ENCODE results near the gene P2RX2. TPM values are rescaled to one million over a fixed set of nuclear protein-coding genes. Genes with fewer than 3 reads are reported as not detected.

Gene P2RX2
- total RNA-seq, 1 experiment from 2014 or later = not detected

- Histone ChIP-seq H3K9me3 (ENCODE audit: control insufficient read depth in 1 of 2, insufficient read depth in 1 of 2, low read depth in 1 of 2, low read length in 2 of 2) (no peaks in the 10 kb centered on the region), H2AFZ (ENCODE audit: low read depth, low read length, poor library complexity, severe bottlenecking) (no peak overlapping the region), H4K20me1 (ENCODE audit: insufficient read depth) (no peaks in the 10 kb centered on the region), H3K4me3 (replicated peaks in 1 of 2; ENCODE audit: low read depth in 1 of 2, low read length in 2 of 2) (no peak overlapping the region), H3K9ac (ENCODE audit: low read length) (no peak overlapping the region), H3K27me3 (ENCODE audit: insufficient read depth, low read length) (no peaks in the 10 kb centered on the region), H3K79me2 (ENCODE audit: insufficient read depth, low read length) (no peaks in the 10 kb centered on the region), H3K4me2 (ENCODE audit: low read length) (no peak overlapping the region), H3K4me1 (ENCODE audit: control insufficient read depth in 1 of 2, insufficient read depth in 2 of 2, low read length in 2 of 2) (peaks cover 8 to 28% of the 10 kb centered on the region in 2 experiments), H3K36me3 (ENCODE audit: control insufficient read depth in 1 of 2, insufficient read depth in 2 of 2, low read length in 2 of 2) (no peaks in the 10 kb centered on the region), H3K27ac (ENCODE audit: low read depth, low read length) (no peak overlapping the region), H3K9me2 (ENCODE audit: insufficient read depth) (no peaks in the 10 kb centered on the region)
- ATAC-seq (no peak), DNase-seq (ENCODE audit: low read depth, low spot score) (no peak)
- intact Hi-C loops (cut with micrococcal nuclease) = no loop called here
- TF ChIP-seq CEBPB (IDR thresholded peaks at IDR 0.05; ENCODE audit: low read depth) (no peak), SP1 (IDR thresholded peaks at IDR 0.05; ENCODE audit: low read depth) (no peak)
- no TSS peak for BruUV-seq (replicated peaks)
- ChIA-PET RAD21 (ENCODE audit: low non-redundant PET in 1 of 2, low total read pairs in 2 of 2, uncharacterized antibody in 2 of 2, unreplicated experiment in 2 of 2) (no interaction called here), CTCF (no interaction called here), POLR2A (no interaction called here)
Observed at GRCh38 chr12:132595183-132595582, 23.4 kb upstream of the P2RX2 start.

GRCh38 chr12:132596016-132596415 is 22.6 kb upstream of the P2RX2 start:
- Histone ChIP-seq H3K9me3 (ENCODE audit: control insufficient read depth in 1 of 2, insufficient read depth in 1 of 2, low read depth in 1 of 2, low read length in 2 of 2) (no peaks in the 10 kb centered on the region), H3K4me3 (replicated peaks in 1 of 2; ENCODE audit: low read depth in 1 of 2, low read length in 2 of 2) (no peak overlapping the region), H4K20me1 (ENCODE audit: insufficient read depth) (no peaks in the 10 kb centered on the region), H3K9ac (ENCODE audit: low read length) (no peak overlapping the region), H3K79me2 (ENCODE audit: insufficient read depth, low read length) (no peaks in the 10 kb centered on the region), H3K4me1 (ENCODE audit: control insufficient read depth in 1 of 2, insufficient read depth in 2 of 2, low read length in 2 of 2) (peaks cover 8 to 35% of the 10 kb centered on the region in 2 experiments), H2AFZ (ENCODE audit: low read depth, low read length, poor library complexity, severe bottlenecking) (no peak overlapping the region), H3K4me2 (ENCODE audit: low read length) (no peak overlapping the region), H3K36me3 (ENCODE audit: control insufficient read depth in 1 of 2, insufficient read depth in 2 of 2, low read length in 2 of 2) (no peaks in the 10 kb centered on the region), H3K27me3 (ENCODE audit: insufficient read depth, low read length) (no peaks in the 10 kb centered on the region), H3K27ac (ENCODE audit: low read depth, low read length) (no peak overlapping the region), H3K9me2 (ENCODE audit: insufficient read depth) (no peaks in the 10 kb centered on the region)
- no TSS peak for BruUV-seq (replicated peaks)
- intact Hi-C loops (cut with micrococcal nuclease) = no loop called here
- DNase-seq (ENCODE audit: low read depth, low spot score) = no peak
- no peak for TF ChIP-seq CTCF (IDR thresholded peaks at IDR 0.05 in 2 of 3, conservative IDR thresholded peaks at IDR 0.05 in 1 of 3; ENCODE audit: borderline replicate concordance in 1 of 3, insufficient read depth in 1 of 3, low read depth in 2 of 3, low read length in 2 of 3)
- ChIA-PET CTCF (no interaction called here), RAD21 (ENCODE audit: low non-redundant PET in 1 of 2, low total read pairs in 2 of 2, uncharacterized antibody in 2 of 2, unreplicated experiment in 2 of 2) (no interaction called here), POLR2A (no interaction called here)
- ATAC-seq = no peak

All from HCT116 (cell line).